ENCODE measurements around the gene TMEM259.

Gene TMEM259

DNA sequence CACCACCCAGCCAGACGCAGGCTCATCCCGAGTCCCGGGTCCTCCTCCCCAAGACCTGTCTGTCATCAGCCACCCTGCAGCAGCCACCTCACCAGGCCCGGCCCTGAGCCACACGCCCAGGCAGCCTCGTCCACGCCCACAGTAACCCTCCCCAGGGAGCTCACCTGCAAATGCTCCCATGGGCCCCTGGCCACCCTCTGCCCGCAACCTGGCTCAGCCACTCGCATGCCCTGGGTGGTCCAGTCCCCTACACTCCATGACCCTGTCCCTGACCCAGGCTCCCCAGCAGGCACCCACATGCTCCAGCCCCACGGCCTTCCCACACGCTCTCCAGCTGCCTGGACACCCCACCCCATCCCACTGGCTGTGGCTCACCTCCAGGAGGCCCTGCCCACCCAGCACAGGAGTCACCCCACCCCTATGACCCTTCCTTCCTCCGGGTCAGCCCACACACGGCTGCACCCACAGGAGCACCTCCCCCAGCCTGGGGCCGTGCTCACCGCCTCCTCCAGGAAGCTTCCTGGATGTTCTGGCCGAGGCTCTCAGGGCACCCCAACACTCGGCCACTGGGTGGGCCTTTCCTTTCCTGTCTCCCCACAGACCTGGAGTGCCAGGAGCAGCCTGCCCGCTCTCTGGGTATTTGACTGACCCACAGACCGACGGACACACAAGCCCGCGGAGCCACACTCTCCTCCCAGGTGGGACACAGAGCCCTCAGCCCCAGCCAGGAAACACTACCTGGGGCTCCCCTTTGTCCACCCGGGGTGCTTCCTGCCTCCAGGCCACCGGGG is 3.6 kb downstream of the TMEM259 start:
- no peak for DNase-seq (ENCODE audit: low read depth)

DNA sequence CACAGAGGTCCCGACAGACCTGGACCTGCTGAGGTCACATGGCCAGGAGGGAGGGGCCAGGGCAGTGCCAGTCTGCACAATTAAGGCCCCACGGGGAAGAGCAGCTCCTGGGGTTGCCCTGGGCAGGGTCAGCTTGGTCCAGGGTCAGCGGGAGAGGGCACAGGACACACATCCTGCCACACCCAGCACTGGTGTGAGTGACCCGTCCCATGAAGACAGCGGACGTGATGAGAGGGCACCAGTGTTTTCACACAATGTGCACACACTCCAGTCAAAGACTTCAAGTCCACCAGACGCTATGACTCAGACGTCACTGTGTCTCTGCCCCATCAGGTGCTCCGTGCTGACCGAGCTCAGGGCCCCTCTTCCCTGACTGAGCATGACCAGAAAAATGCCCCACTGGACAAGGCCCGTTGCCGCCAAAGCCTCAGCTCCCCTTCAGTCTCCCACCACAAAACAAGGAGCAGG is 4.2 kb downstream of the TMEM259 start:
- no peak for DNase-seq (ENCODE audit: low read depth)

DNA sequence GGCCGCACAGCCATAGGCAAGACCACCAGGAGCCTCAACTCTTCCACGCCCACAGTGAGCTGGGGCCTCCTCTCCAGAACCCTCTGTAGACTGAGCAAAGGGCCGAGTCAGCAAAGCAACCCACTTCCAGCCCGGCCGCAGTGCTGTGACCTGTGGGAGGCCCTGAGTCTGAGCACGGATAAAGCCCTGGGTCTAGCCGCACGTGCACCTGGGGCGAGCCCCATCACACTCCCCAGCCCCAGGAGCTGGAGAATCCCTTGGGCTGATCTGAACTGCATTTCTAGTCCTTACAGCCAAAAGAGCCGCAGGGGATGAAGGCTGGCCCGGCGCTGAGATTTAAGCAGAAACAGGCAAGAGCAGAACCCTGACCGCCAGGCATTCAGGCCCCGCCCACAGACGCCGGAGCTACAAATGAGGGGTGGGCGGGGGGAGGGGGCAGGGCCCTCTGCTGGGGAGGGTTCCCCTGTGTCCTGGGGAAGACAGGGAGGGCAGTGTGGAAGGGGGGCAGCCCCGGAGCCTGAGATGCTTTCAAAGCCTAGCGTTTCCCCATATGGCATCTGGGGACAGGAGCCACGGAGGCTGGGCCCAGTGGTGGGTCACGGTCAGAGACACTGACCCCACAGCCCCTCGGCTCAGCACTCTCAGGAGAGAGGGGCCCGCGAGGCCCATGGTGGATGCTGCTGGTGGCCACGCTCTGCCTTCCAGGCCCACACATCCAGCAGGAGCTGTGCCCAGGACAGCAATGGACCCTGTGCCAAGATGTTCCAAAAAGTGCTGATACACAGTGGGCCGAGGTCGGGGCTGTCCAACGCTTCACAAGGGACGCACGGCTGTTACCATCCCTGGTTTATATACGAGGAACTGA is 4.9 kb downstream of the TMEM259 start:
- DNase-seq (ENCODE audit: low read depth) = no peak

DNA sequence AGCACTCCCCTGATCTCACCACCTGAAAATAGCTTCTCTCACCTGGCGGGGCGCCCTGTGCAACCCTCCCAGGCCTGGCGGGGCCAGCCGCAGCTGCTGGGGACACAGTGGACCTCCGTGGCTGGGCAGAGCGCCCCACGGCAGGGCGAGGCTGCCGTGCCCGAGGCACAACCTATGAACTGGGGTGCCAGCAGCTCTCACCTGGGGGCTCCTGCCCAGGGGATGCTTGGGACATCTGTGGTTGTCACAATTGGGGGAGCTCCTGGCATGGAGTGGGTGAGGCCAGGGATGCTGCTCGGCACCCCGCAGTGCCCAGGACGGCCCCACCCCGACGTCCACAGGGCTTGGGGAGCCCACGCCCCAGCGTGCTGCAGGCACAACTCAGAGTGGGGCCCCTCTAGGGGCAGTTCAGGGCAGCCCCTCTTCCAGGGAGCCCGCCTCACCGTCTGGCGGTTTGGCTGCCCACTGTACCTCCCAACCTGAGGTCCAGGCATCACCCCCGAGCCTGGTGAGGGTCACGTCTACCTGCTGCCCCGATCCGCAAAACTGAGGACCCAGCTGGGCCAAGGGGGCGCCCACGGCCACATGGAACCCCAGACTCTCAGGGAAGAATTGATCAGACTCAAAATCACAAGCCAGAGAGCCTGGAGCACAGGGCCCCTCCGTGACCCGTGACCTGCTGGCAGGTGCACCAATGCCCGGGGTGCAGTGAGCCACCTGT is 5.7 kb downstream of the TMEM259 start:
- DNase-seq (ENCODE audit: low read depth) = no peak

DNA sequence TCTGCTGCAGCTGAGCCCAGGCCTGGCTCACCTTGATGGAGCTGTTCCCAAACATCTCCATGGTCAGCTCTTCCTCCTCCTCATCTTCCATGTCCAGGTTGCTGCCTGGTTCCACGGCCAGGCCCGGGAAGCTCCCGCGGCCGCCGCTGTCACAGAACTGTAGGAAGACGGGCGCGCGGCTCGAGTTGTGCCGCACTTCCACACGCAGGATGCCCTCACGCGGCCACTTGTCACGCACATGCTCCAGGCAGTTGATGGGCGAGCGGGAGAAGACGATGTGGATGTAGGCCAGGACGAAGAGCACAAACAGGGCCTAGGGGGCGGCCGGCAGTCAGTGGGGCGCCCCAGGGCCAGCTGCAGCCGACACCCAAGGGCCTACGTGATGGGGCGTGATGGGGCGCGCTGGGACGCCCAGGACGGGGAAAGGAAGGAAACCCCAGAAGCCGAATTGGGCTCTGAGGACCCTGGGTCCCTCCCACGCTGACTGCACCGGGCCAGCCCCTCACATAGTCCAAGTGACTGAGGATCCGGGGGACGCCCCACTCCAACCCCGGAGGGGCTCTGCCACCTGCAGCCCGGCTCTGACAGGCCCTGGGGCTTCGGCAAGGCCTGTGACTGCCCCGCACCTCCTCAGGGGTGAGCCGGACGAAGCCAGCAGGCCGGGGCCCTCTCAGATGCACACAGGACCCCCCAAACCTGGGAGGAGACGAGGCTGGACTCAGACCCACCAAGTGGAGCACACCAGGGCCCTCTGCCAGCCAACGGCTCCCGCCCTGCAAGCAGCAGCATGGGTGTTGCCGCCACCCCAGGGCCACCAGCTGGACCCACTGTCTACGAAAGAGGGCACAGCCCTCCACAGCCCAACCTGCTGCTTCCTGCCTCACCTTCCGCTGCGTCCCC is 6.5 kb downstream of the TMEM259 start:
- DNase-seq (ENCODE audit: low read depth) = no peak

DNA sequence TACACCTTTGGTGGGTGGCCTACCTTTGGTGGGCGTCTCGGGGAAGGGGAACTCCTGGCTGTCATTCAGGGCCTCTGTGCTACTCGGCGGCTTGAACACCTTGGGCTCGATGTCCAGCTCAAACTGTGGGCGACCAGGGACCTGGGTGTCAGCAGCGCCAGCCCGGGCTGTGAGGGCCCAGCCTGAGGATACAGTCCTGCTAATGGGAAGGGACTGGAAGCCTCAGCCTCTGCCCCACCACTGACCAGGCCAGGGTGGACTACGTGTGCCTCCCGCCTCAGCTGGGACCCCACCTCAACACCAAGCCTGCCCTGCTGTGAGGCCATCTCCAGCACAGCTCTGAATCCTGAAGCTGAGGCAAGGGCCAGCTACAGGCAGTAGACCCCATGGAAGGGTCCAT is 7.7 kb downstream of the TMEM259 start:
- DNase-seq (ENCODE audit: low read depth) = no peak

DNA sequence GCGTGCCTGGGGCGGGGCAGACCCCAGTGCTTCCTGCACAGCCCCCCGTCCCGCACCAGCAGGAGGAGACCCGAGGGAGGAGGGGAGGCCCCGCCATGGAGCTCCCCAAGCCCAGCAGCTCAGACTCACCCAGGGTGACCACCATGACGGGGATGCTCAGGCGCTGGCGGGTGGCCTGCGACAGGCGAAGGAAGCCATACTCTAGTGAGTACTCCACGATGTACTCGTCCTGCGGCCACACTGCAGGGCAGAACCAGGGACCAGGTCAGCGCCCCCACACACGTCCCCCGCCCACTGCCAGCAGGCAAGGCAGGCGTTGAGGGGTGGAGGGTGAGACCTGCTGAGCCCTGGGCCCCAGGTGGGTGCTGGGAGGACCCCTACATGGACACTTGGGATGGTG is 8.6 kb downstream of the TMEM259 start:
- no peak for DNase-seq (ENCODE audit: low read depth)

DNA sequence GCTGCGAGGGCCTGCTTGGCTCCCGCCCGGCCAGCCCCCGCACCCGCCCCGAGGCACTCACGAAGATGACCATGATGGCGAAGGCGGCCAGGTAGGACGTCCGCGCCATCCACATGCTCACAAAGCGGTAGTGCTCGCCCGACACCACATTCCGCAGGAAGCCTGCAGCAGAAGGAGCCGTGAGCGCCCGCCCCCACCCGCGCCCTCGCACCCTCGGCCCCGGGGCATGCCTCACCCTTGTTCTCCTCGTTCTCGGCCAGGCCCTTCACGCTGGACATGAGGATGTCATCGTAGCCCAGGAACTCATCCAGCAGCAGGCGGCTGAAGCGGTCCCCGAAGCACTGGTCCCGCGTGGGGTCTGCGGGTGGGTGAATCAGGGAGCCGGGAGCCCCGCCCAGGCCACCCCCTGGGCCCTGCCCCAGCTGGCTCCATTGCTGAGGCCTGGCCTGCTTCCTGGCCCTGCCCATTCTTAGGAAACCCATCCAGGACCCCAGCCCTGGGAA is 9.0 kb downstream of the TMEM259 start:
- DNase-seq (ENCODE audit: low read depth) = no peak

DNA sequence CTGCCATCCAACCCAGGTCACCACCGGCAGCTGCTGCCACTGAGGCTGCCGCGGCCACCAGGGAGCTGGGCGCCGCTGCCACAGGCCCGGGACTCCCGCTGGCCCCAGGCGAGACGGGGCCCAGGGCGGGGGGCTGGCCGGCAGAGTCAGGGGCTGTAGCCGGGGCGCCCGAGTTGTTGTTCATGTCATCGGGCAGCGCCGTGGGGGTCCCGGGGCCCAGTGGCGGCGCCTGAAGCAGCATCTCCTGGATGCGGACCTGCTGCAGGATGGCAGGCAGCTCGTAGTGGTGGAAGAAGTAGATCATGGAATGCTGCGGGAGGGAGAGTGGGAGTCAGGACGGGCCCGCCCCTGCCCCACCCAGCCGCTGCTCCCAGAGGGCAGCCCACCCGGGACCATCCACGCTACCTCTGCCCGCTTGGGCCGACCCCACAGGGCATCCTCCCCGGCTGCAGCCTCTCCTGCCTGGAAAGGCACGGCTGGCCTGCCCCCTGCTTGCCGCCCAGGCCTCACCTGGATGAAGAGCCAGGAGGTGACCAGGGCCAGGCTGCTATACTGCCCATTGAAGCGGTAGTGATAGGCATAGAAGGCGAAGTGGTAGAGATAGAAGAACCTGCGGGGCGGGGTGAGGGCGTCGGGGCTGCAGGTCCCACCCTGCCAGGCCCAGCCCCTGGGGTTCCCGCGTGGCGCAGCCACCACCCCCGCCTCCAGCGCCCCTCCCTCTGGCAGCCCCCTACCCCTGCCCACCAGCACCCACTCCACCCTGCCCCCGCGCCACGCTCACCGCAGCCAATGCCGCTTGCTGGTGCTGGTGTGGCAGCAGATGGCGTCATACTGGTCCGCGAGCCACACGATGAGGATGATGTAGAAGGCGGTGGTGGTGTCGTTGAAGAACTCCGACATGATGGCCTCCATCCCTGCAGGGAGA is 10.1 kb downstream of the TMEM259 start:
- no peak for DNase-seq (ENCODE audit: low read depth)

DNA sequence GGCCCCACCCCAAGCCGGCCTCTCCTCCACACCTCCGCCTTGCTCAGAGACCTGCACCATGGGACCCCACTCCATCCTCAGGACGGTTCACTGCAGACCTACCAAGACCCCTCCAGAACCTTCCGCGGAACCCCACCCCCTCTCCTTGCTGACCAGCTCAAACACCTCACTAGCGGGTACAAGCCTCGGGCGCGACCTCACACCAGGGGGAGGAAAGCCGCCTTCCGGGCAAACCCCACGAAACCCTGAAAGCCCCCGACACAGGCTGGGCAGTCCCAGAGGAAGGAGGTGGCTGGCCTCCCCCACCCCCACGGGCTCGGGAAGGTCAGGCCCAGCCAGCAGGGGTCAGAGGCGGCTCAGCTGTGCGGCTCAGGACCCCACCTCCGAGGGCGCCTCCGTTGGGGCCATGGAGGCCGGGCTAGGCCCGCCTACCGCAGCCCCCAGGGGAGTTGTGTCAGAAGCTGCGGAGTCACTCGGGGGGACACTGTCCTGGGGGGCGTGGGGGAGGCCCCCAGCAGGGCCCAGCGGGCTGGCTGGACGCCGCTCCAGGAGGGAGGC is 10.9 kb downstream of the TMEM259 start:
- DNase-seq (ENCODE audit: low read depth) = no peak

DNA sequence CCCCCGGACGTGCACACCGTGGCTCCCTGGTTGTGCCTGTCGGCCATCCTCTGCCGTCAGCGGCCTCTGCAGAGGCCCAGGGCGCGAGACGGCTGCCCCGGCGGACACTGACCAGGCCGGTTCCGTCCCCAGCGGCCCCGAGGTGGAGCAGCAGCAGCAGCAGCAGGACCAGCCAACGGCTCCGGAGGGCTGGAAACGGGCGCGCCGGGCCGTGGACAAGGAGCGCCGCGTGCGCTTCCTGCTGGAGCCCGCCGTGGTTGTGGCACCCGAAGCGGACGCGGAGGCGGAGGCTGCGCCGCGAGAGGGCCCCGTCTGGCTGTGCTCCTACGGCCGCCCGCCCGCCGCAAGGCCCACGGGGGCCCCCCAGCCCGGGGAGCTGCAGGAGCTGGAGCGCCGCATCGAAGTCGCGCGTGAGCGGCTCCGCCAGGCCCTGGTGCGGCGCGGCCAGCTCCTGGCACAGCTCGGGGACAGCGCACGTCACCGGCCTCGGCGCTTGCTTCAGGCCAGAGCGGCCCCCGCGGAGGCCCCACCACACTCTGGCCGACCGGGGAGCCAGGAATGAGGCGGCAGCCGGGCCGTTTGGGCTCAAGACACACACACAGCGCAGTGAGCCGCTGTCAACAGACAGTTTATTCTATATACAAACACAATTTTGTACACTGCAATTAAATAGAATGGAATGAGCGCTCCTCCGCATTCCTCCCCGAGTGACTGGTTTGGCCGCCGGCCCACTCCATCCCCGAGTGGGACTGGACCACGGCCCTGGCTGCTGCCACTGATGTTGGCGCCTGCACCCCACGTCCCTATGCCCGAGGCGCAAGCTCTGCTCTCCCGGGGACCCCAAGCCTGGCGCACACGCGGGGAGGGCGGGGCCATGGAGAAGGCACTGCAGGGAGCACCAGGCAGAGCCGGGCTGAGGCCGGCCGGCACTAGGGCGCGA is 11.6 kb downstream of the TMEM259 start:
- DNase-seq (ENCODE audit: low read depth) = no peak

DNA sequence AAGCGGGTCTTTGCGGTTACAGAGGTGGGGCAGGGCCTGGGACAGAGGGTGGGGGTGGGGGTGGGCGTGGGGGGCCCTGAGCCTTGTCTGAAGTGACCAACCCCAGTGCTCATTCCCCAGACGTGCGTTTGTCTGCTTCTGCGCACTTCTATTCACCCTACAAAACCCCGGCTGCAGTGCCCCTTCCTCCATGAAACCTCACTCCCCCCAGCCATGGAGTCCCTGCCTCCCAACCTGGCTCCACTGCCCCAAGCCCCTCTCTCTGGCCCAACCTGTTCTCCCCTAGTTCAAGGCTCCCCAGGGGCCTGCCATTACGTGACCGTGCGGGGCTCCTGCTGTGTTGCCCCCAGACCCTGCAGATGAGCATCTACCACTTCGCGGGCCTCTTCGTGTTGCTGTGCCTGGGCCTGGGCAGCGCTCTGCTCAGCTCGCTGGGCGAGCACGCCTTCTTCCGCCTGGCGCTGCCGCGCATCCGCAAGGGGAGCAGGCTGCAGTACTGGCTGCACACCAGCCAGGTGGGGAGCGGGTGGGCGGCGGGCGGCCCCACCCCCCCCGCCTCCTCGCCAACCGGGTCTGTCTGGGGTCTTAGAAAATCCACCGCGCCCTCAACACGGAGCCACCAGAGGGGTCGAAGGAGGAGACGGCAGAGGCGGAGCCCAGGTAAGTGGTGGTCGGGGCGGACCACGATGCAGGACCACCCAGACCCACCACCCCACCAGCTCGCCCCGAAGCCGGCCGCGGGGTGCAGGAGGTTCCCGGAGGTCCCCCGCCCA is 12.5 kb downstream of the TMEM259 start:
- DNase-seq (ENCODE audit: low read depth) = no peak

DNA sequence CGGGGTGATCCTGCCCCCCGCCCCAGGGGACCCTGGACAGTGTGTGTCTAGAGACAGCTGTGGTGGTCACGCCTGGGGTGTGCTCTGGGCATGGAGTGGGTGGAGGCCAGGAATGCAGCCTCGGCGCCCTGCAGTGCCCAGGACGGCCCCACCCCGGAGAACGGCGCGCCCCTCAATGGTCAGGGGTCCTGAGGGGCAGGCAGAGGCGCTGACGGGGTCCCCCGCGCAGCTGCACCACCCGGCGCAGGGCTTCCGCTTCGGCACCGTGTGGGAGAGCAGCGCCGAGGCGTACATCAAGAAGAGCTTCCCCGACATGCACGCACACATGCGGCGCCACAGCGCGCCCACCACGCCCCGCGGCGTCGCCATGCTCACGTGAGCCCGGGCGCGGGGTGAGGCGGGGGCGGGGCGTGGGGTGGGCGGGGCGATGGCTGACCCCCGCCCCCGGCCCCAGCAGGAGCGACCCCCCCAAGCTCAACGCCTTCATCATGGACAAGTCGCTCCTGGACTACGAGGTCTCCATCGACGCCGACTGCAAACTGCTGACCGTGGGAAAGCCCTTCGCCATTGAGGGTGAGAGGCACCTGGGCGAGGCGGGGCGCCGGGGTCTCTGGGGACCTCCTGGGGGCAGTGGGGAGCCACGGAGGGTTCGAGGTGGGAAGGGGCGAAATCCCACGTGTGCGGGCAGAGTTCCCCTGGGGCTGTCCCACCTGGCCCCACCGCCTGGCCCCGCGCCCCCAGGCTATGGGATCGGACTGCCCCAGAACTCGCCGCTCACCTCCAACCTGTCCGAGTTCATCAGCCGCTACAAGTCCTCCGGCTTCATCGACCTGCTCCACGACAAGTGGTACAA is 13.3 kb downstream of the TMEM259 start:
- DNase-seq (ENCODE audit: low read depth) = no peak

DNA sequence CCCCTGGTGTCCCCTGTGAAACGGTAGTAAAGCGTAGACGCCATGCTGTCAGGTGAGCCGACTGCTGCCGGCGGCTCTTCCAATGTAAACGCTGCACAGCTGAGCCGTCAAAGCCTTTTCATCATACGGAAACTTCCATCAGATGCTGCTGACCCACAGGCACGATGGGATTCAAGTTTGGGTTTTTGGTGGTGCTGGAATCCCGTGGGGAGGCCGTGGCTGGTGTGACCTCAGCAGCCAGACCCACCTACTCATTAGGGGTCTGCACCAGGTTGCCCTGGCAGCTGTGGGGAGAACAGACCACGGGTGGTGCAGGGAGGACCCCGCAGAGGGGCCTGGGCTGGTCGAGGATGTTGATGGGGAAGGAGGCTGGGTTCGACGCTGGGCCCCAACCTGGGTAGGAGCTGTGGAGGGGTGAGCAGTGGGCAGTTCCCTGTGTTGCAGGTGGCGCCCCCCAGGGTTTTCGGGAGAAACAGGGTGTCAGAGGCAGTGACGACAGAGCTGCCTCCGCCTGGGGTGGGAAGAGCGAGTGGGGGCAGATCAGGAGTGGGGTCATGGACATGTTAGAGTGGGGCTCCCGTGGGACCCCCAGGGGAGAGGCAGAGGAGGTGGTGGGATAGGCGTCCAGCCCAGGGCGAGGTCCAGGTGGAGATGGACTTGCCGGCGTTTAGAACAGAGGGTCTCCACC is 14.1 kb downstream of the TMEM259 start:
- no peak for DNase-seq (ENCODE audit: low read depth)

DNA sequence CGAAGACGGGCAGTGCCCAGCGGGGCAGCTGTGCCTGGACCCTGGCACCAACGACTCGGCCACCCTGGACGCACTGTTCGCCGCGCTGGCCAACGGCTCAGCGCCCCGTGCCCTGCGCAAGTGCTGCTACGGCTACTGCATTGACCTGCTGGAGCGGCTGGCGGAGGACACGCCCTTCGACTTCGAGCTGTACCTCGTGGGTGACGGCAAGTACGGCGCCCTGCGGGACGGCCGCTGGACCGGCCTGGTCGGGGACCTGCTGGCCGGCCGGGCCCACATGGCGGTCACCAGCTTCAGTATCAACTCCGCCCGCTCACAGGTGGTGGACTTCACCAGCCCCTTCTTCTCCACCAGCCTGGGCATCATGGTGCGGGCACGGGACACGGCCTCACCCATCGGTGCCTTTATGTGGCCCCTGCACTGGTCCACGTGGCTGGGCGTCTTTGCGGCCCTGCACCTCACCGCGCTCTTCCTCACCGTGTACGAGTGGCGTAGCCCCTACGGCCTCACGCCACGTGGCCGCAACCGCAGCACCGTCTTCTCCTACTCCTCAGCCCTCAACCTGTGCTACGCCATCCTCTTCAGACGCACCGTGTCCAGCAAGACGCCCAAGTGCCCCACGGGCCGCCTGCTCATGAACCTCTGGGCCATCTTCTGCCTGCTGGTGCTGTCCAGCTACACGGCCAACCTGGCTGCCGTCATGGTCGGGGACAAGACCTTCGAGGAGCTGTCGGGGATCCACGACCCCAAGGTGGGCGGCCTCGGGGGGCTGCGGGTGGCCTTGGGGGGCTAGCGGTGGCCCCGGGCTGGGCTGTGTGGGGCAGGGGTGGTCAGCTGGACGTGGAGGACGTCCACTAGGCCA is 15.9 kb downstream of the TMEM259 start:
- no peak for DNase-seq (ENCODE audit: low read depth)

Measured in T-helper 22 cell (primary cell).